ENCODE data around the gene SLC39A3. TPM values are rescaled to one million over a fixed set of nuclear protein-coding genes. Genes with fewer than 3 reads are reported as not detected.

The SLC39A3 gene
- total and polyA plus RNA-seq, 10 of the 15 experiments (the other 5 are each of a cell fraction or from before 2014, with no cell fraction given) = 0.63 to 67.1 (median 51.2) TPM

DNA sequence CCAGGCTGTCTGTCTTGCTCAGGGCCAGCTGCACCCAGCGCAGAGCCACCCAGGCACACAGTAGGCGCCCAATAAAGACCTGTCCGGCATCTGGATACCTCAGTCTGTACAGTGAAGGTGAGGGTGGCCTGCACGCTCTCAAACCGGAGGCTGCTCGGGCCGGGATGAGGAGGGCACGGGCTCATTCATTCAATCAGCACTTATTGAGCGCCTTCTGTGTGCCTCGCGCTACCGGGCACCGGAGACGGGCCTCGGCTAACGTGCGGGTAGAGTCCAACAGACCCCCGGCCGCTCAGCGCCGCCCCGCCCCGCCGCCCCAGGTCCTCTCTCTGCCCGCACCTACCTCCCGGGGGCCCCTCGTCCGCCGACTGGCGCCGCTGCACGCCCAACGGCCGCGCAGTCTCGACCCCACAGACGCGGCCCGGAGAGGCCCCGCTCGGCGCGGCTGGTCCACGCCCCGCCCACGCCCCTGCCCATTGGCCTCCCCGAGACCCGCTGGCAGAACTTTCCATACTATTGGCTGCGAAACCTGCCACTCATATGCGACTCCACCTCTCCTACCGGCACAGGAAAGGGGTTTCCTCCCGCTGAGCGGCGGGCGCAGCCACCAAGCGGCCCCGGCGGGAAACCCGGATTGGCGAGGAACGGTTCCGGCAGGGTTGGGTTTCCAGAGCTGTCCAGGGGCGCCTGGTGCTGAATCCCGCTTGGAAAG, at the start of gene SLC39A3 (continued):
- TF ChIP-seq ETV6 (conservative IDR thresholded peaks at IDR 0.05 in 1 of 2, IDR thresholded peaks at IDR 0.05 in 1 of 2; ENCODE audit: borderline replicate concordance in 1 of 2, low read depth in 1 of 2) (0 out of 4 replicates have a peak, but pooled peaks of 1 of the 2 experiments have one; percentile 7), LARP7 (IDR thresholded peaks at IDR 0.05) (0 out of 2 replicates have a peak, but pooled peaks have one; percentile 27), EED (IDR thresholded peaks at IDR 0.05; ENCODE audit: low read depth) (peak; percentile 76), NRF1 (conservative IDR thresholded peaks at IDR 0.05; ENCODE audit: low read depth, low read length) (no peak), HDAC2 (IDR thresholded peaks at IDR 0.05) (no peak), ZBTB33 (IDR thresholded peaks at IDR 0.05) (no peak), DPF2 (IDR thresholded peaks at IDR 0.05) (peak; percentile 97), ZNF274 (IDR thresholded peaks at IDR 0.05; ENCODE audit: insufficient read depth, insufficient read length) (no peak), ZNF622 (IDR thresholded peaks at IDR 0.05) (no peak), KAT2A (conservative IDR thresholded peaks at IDR 0.05; ENCODE audit: control insufficient read depth, low read depth, low read length) (no peak), NFXL1 (IDR thresholded peaks at IDR 0.05; ENCODE audit: borderline replicate concordance) (no peak), BACH1 (IDR thresholded peaks at IDR 0.05; ENCODE audit: borderline replicate concordance) (peak; percentile 38; the same call in 1 of the 2 replicates), SIX5 (IDR thresholded peaks at IDR 0.05; ENCODE audit: low read depth, low read length, severe bottlenecking) (peak; percentile 75), RAD21 (IDR thresholded peaks at IDR 0.05; ENCODE audit: insufficient read depth, low read depth, low read length) (0 out of 2 replicates have a peak, but pooled peaks have one; percentile 8), RUNX3 (IDR thresholded peaks at IDR 0.05; ENCODE audit: low read length) (peak; percentile 73), NR2F1 (conservative IDR thresholded peaks at IDR 0.05) (no peak)
- TF ChIP-seq, protein P1, sequence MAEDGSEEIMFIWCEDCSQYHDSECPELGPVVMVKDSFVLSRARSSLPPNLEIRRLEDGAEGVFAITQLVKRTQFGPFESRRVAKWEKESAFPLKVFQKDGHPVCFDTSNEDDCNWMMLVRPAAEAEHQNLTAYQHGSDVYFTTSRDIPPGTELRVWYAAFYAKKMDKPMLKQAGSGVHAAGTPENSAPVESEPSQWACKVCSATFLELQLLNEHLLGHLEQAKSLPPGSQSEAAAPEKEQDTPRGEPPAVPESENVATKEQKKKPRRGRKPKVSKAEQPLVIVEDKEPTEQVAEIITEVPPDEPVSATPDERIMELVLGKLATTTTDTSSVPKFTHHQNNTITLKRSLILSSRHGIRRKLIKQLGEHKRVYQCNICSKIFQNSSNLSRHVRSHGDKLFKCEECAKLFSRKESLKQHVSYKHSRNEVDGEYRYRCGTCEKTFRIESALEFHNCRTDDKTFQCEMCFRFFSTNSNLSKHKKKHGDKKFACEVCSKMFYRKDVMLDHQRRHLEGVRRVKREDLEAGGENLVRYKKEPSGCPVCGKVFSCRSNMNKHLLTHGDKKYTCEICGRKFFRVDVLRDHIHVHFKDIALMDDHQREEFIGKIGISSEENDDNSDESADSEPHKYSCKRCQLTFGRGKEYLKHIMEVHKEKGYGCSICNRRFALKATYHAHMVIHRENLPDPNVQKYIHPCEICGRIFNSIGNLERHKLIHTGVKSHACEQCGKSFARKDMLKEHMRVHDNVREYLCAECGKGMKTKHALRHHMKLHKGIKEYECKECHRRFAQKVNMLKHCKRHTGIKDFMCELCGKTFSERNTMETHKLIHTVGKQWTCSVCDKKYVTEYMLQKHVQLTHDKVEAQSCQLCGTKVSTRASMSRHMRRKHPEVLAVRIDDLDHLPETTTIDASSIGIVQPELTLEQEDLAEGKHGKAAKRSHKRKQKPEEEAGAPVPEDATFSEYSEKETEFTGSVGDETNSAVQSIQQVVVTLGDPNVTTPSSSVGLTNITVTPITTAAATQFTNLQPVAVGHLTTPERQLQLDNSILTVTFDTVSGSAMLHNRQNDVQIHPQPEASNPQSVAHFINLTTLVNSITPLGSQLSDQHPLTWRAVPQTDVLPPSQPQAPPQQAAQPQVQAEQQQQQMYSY (CRISPR knock-in tag; IDR thresholded peaks at IDR 0.05) = no peak
- TF ChIP-seq, protein P2, sequence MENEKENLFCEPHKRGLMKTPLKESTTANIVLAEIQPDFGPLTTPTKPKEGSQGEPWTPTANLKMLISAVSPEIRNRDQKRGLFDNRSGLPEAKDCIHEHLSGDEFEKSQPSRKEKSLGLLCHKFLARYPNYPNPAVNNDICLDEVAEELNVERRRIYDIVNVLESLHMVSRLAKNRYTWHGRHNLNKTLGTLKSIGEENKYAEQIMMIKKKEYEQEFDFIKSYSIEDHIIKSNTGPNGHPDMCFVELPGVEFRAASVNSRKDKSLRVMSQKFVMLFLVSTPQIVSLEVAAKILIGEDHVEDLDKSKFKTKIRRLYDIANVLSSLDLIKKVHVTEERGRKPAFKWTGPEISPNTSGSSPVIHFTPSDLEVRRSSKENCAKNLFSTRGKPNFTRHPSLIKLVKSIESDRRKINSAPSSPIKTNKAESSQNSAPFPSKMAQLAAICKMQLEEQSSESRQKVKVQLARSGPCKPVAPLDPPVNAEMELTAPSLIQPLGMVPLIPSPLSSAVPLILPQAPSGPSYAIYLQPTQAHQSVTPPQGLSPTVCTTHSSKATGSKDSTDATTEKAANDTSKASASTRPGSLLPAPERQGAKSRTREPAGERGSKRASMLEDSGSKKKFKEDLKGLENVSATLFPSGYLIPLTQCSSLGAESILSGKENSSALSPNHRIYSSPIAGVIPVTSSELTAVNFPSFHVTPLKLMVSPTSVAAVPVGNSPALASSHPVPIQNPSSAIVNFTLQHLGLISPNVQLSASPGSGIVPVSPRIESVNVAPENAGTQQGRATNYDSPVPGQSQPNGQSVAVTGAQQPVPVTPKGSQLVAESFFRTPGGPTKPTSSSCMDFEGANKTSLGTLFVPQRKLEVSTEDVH (IDR thresholded peaks at IDR 0.05; ENCODE audit: low read depth, partially characterized antibody) = peak; percentile 77
- TF ChIP-seq, protein P3, sequence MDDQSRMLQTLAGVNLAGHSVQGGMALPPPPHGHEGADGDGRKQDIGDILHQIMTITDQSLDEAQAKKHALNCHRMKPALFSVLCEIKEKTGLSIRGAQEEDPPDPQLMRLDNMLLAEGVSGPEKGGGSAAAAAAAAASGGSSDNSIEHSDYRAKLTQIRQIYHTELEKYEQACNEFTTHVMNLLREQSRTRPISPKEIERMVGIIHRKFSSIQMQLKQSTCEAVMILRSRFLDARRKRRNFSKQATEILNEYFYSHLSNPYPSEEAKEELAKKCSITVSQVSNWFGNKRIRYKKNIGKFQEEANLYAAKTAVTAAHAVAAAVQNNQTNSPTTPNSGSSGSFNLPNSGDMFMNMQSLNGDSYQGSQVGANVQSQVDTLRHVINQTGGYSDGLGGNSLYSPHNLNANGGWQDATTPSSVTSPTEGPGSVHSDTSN (IDR thresholded peaks at IDR 0.05; ENCODE audit: insufficient replicate concordance, low read depth, low read length) = peak; percentile 99

All from GM12878 (cell line).